Panc1 (cell line): ENCODE data around the gene LINC01488.

Experiments
- CTCF ChIP-seq: fragments of 450-650 bp; IDR thresholded peaks from 2 replicates; pipeline ENCODE4 v1.5.1; 2017; ENCODE audit warnings: mild to moderate bottlenecking
- POLR2AphosphoS5 ChIP-seq: IDR thresholded peaks from 2 replicates; pipeline ENCODE4 v1.6.1; 2012; ENCODE audit warnings: mild to moderate bottlenecking, low read depth, low read length, moderate library complexity
- REST ChIP-seq, 2 experiments: IDR thresholded peaks; 2 replicates each; pipeline ENCODE4 v1.6.1; 2011 to 2012; ENCODE audit warnings: low read depth in 2 of 2, control low read depth in 1 of 2, low read length in 1 of 2, mild to moderate bottlenecking in 1 of 2, moderate library complexity in 1 of 2; ENCODE audit not compliant: insufficient read depth in 1 of 2
- SIN3A ChIP-seq: IDR thresholded peaks from 2 replicates; pipeline ENCODE4 v1.6.1; 2012; ENCODE audit warnings: low read depth, mild to moderate bottlenecking, low read length, moderate library complexity, borderline replicate concordance; ENCODE audit not compliant: insufficient read depth
- TCF7L2 ChIP-seq: IDR thresholded peaks from 2 replicates; pipeline ENCODE4 v1.6.1; 2011; ENCODE audit warnings: mild to moderate bottlenecking, low read depth, low read length, inconsistent platforms

DNA sequence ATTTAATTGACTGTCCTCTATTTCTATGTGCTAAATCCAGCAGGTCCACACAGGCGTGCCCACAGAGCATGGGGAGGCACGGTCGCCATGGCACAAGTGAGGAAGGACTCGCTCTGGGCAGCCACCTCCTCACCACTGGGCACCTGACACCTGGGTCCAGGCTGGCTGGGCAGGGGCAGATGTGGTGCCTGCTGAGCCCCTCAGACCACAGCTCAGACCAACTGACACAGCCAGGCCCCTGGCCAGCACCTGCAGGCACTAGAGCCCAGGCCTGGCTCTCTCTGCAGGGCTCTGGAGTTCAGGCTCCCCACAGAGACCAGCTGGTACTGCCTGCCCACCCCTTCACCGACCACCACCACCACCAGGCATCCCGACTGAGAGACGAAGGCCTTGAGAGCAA, 27.9 kb downstream of the LINC01488 start:
- TF ChIP-seq TCF7L2: no peak
- no peak for TF ChIP-seq CTCF
- TF ChIP-seq REST (IDR thresholded peaks at IDR 0.05; ENCODE audit: insufficient read depth in 1 of 2, low read depth in 2 of 2, low read length in 1 of 2): no peak
- TF ChIP-seq POLR2AphosphoS5: no peak
- TF ChIP-seq SIN3A: no peak
